Right kidney (tissue), 1 donor: ENCODE data around the gene SAMM50.

Source experiments
- DNase-seq: peaks from one replicate; pipeline ENCODE4 v3.0.0-alpha.2; 2016

SAMM50 gene

GRCh38 chr22:43944670-43945430 lies 10.4 kb upstream of the SAMM50 start:
- no peak for DNase-seq

GRCh38 chr22:43945632-43946383 lies 9.4 kb upstream of the SAMM50 start:
- peak; percentile 36 for DNase-seq

- DNase-seq: no peak
Observed at GRCh38 chr22:43946384-43946667, 8.9 kb upstream of the SAMM50 start.

GRCh38 chr22:43948836-43949406 lies 6.3 kb upstream of the SAMM50 start:
- no peak for DNase-seq

- DNase-seq: no peak
Observed at GRCh38 chr22:43951391-43951790, 3.9 kb upstream of the SAMM50 start.

- DNase-seq: no peak
Observed at GRCh38 chr22:43951966-43952365, 3.3 kb upstream of the SAMM50 start.

- DNase-seq: no peak
Observed at GRCh38 chr22:43953988-43954785, 1.1 kb upstream of the SAMM50 start.

GRCh38 chr22:43955883-43956782 lies 891 bp downstream of the SAMM50 start:
- DNase-seq: no peak

- no peak for DNase-seq
Observed at GRCh38 chr22:43956805-43957463, 1.7 kb downstream of the SAMM50 start.

GRCh38 chr22:43957871-43958270 lies 2.6 kb downstream of the SAMM50 start:
- no peak for DNase-seq

- no peak for DNase-seq
Observed at GRCh38 chr22:43964314-43964857, 9.1 kb downstream of the SAMM50 start.

GRCh38 chr22:43967069-43967468 lies 11.8 kb downstream of the SAMM50 start:
- DNase-seq: no peak

- DNase-seq: no peak
Observed at GRCh38 chr22:43968614-43969013, 13.4 kb downstream of the SAMM50 start.

- no peak for DNase-seq
Observed at GRCh38 chr22:43969021-43969878, 14.0 kb downstream of the SAMM50 start.

GRCh38 chr22:43969989-43970755 lies 14.9 kb downstream of the SAMM50 start:
- DNase-seq: no peak

GRCh38 chr22:43971112-43971511 lies 15.9 kb downstream of the SAMM50 start:
- no peak for DNase-seq

GRCh38 chr22:43972931-43973462 lies 17.8 kb downstream of the SAMM50 start:
- DNase-seq: no peak

GRCh38 chr22:43974028-43974545 lies 18.8 kb downstream of the SAMM50 start:
- DNase-seq: no peak

GRCh38 chr22:43975041-43975440 lies 19.8 kb downstream of the SAMM50 start:
- DNase-seq: no peak
